Osteoblast (primary cell): ENCODE measurements around the gene TNN. TPM values are rescaled to one million over a fixed set of nuclear protein-coding genes. Genes with fewer than 3 reads are reported as not detected.
A peak's percentile ranks its signal among the peaks of the same experiment; 100 is the strongest.

ENCODE experiments used
- DNase-seq: peaks from one replicate; pipeline ENCODE4 v3.0.0; 2011; ENCODE audit warnings: low spot score, mixed read lengths; ENCODE audit not compliant: insufficient read length; ENCODE audit errors: missing footprints
- H2AFZ ChIP-seq: 2 replicates; pipeline ENCODE4 v1.6.0; 2011; ENCODE audit warnings: mild to moderate bottlenecking, low read length
- H3K27ac ChIP-seq: 2 replicates; pipeline ENCODE4 v1.5.1; 2011; ENCODE audit warnings: mild to moderate bottlenecking, low read depth, low read length, moderate library complexity
- H3K27me3 ChIP-seq: 2 replicates; pipeline ENCODE4 v1.6.0; 2012; ENCODE audit warnings: mild to moderate bottlenecking, control low read depth, inconsistent platforms, low read length, moderate library complexity; ENCODE audit not compliant: insufficient read depth
- H3K36me3 ChIP-seq: 2 replicates; pipeline ENCODE4 v1.5.1; 2011; ENCODE audit warnings: mild to moderate bottlenecking, low read length, control low read depth, moderate library complexity; ENCODE audit not compliant: insufficient read depth
- H3K4me1 ChIP-seq: 2 replicates; pipeline ENCODE4 v1.5.1; 2011; ENCODE audit warnings: mild to moderate bottlenecking, low read length, control low read depth, moderate library complexity; ENCODE audit not compliant: insufficient read depth
- H3K4me2 ChIP-seq: 2 replicates; pipeline ENCODE4 v1.6.0; 2011; ENCODE audit warnings: mild to moderate bottlenecking, low read length; ENCODE audit not compliant: insufficient read depth
- H3K4me3 ChIP-seq: fragments of 200-600 bp; sonication (generic); 3 replicates; pipeline ENCODE4 v1.5.1; 2012; ENCODE audit warnings: mild to moderate bottlenecking, low read length, inconsistent platforms; ENCODE audit not compliant: insufficient read depth
- H3K79me2 ChIP-seq: 2 replicates; pipeline ENCODE4 v1.6.0; 2012; ENCODE audit warnings: mild to moderate bottlenecking, low read length, control low read depth, inconsistent platforms; ENCODE audit not compliant: insufficient read depth
- H3K9me3 ChIP-seq: 2 replicates; pipeline ENCODE4 v1.5.1; 2011; ENCODE audit warnings: low read depth, low read length, control low read depth
- H4K20me1 ChIP-seq: 2 replicates; pipeline ENCODE4 v1.6.0; 2012; ENCODE audit warnings: mild to moderate bottlenecking, low read length, control low read depth; ENCODE audit not compliant: insufficient read depth
- CTCF ChIP-seq: IDR thresholded peaks from 2 replicates; pipeline ENCODE4 v1.5.1; 2011; ENCODE audit warnings: mild to moderate bottlenecking, low read depth, low read length, moderate library complexity; ENCODE audit errors: extremely low read depth
- total RNA-seq: library from RNA; depleted of rRNA; stranded (reverse); fragments of >200 nt; gene quantifications from 2 replicates; pipeline ENCODE4 v1.2.3, GENCODE V29; 2012

The TNN gene
- total RNA-seq, 1 donor: under 0.01 TPM

DNA sequence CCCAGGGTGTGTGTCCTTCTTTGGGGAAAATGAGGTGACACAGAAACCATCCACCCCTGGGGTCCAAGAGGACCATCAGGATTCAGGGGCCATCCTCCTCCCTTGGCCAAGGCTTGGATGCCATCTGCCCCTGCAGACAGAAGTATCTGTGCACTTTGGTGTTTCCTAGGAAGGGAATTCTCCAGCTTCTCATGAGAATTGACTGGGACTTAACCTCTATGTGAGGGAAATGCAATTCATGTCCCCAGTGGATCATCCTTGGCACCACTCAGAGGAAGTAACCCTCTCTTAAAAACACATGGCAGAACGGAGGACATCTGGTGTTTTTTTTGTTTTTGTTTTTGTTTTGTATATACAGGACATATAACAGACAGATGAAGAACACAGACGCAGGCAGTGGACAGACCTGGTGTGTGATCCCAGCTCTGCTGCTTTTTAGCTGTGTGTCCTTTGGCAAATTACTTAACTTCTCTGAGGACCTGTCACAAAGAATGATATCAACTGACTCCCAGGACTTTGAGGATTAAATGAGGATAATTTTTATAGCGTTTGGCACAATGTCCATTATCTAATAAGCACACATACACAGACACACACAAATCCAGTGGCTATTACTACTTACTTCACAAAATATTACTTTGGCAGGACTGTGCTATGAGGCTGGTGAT is 3.8 kb downstream of the TNN start:
- H3K36me3 ChIP-seq: no peaks in the 10 kb centered on the region
- no peaks in the 10 kb centered on the region for H4K20me1 ChIP-seq
- no peak for TF ChIP-seq CTCF
- no peak overlapping the region for H2AFZ ChIP-seq
- no peak for DNase-seq
- H3K79me2 ChIP-seq: no peaks in the 10 kb centered on the region
- no peaks in the 10 kb centered on the region for H3K27me3 ChIP-seq
- H3K4me2 ChIP-seq: no peak overlapping the region
- no peak overlapping the region for H3K4me3 ChIP-seq
- H3K9me3 ChIP-seq: no peaks in the 10 kb centered on the region
- peaks cover 11% of the 10 kb centered on the region for H3K4me1 ChIP-seq
- H3K27ac ChIP-seq: no peak overlapping the region

DNA sequence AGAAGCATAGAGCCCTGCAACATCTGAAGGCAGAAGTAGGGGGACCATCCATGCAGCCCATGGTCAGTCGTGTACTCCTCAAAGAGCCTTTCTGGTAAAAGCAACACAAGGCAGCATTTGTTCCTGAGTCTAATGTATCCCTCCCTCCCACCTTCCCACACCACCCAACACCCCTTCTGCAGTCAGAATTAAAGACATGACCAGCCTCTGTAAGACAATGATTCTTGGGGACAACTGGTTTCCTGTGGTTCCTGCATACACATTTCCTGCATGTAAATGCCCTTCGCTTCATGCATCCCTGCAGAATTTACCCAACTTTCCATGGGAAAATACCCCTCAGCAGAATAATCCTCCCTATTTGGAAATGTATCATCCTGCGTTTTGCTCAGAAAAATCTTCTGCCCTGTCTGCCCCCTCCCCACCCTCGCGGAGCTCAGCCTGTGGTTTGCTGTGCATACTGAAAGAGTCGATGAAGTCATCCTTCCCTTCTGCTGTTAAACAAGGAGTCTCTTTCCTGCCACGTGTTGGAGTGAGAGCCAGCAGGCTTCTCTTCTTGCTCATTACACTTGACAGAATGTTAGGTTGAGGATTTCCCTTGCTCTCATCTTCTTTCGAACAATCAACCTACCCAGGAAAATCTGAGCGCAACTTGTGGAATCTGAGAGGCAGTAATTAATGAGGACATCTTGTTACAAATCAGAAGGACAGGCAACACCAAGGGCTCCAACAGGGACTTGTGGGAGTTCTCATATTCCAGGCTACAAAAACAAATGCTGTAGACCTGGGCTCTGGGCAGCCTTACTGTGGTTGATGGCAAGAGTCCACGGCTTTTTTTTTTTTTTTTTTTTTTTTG is 4.7 kb downstream of the TNN start:
- Histone ChIP-seq H3K36me3 (no peaks in the 10 kb centered on the region), H2AFZ (peak overlapping the region; percentile 11), H3K79me2 (no peaks in the 10 kb centered on the region), H4K20me1 (no peaks in the 10 kb centered on the region), H3K4me2 (peak overlapping the region; percentile 12), H3K27ac (no peak overlapping the region), H3K4me3 (no peak overlapping the region), H3K4me1 (peaks cover 11% of the 10 kb centered on the region), H3K9me3 (no peaks in the 10 kb centered on the region), H3K27me3 (no peaks in the 10 kb centered on the region)
- TF ChIP-seq CTCF: no peak
- no peak for DNase-seq

- H3K9me3 ChIP-seq: no peaks in the 10 kb centered on the region
- no peak overlapping the region for H3K27ac ChIP-seq
- TF ChIP-seq CTCF: no peak
- peak overlapping the region; percentile 12 for H3K4me2 ChIP-seq
- DNase-seq: no peak
- H3K36me3 ChIP-seq: no peaks in the 10 kb centered on the region
- no peaks in the 10 kb centered on the region for H3K27me3 ChIP-seq
- no peaks in the 10 kb centered on the region for H3K79me2 ChIP-seq
- peaks cover 11% of the 10 kb centered on the region for H3K4me1 ChIP-seq
- no peak overlapping the region for H2AFZ ChIP-seq
- H4K20me1 ChIP-seq: no peaks in the 10 kb centered on the region
- H3K4me3 ChIP-seq: no peak overlapping the region
Observed at GRCh38 chr1:175073061-175073460, 5.4 kb downstream of the TNN start.

GRCh38 chr1:175073633-175074032 is 6.0 kb downstream of the TNN start:
- Histone ChIP-seq H3K79me2 (no peaks in the 10 kb centered on the region), H4K20me1 (no peaks in the 10 kb centered on the region), H3K4me2 (no peak overlapping the region), H3K9me3 (no peaks in the 10 kb centered on the region), H3K4me3 (no peak overlapping the region), H2AFZ (no peak overlapping the region), H3K36me3 (no peaks in the 10 kb centered on the region), H3K27me3 (no peaks in the 10 kb centered on the region), H3K27ac (no peak overlapping the region), H3K4me1 (peaks cover 11% of the 10 kb centered on the region)
- TF ChIP-seq CTCF: no peak
- DNase-seq: no peak
